Mesenchymal stem cell (in vitro differentiated cells and primary cell): ENCODE measurements around the gene HIPK2.

ENCODE experiments used
- DNase-seq: peaks from one replicate; pipeline ENCODE4 v3.0.0-alpha.2; 2013
- H2AFZ ChIP-seq: one replicate; pipeline ENCODE4 v1.6.1; 2013; ENCODE audit warnings: low read depth, mild to moderate bottlenecking, control low read depth, inconsistent platforms, low read length, moderate library complexity
- H2AK5ac ChIP-seq: 2 replicates; pipeline ENCODE4 v1.6.1; 2013; ENCODE audit warnings: low read length, moderate library complexity, mild to moderate bottlenecking, inconsistent platforms; ENCODE audit not compliant: severe bottlenecking
- H2BK120ac ChIP-seq: one replicate; pipeline ENCODE4 v1.6.1; 2013; ENCODE audit warnings: low read depth, mild to moderate bottlenecking, inconsistent platforms, low read length, moderate library complexity
- H2BK12ac ChIP-seq, 2 experiments: one replicate each; pipeline ENCODE4 v1.6.1; 2013; ENCODE audit warnings: inconsistent platforms in 2 of 2, low read length in 2 of 2, mild to moderate bottlenecking in 2 of 2, moderate library complexity in 2 of 2, control low read depth in 1 of 2
- H2BK15ac ChIP-seq: one replicate; pipeline ENCODE4 v1.6.1; 2013; ENCODE audit warnings: mild to moderate bottlenecking, low read depth, inconsistent platforms; ENCODE audit not compliant: poor library complexity, severe bottlenecking
- H2BK5ac ChIP-seq: 2 replicates; pipeline ENCODE4 v1.6.1; 2013; ENCODE audit warnings: low read depth, mild to moderate bottlenecking, low read length, control low read depth, inconsistent platforms; ENCODE audit not compliant: poor library complexity, severe bottlenecking
- H3K14ac ChIP-seq, 2 experiments: one replicate each; pipeline ENCODE4 v1.6.1; 2013; ENCODE audit warnings: inconsistent platforms in 2 of 2, low read length in 2 of 2, control low read depth in 1 of 2, mild to moderate bottlenecking in 1 of 2, moderate library complexity in 1 of 2
- H3K18ac ChIP-seq, 2 experiments: one replicate each; pipeline ENCODE4 v1.6.1; 2013; ENCODE audit warnings: inconsistent platforms in 2 of 2, low read length in 2 of 2, control low read depth in 1 of 2, low read depth in 1 of 2, mild to moderate bottlenecking in 1 of 2
- H3K23ac ChIP-seq, 2 experiments: one replicate each; pipeline ENCODE4 v1.6.1; 2013; ENCODE audit warnings: inconsistent platforms in 2 of 2, low read length in 2 of 2, mild to moderate bottlenecking in 2 of 2, moderate library complexity in 2 of 2, control low read depth in 1 of 2
- H3K27ac ChIP-seq: 2 replicates; pipeline ENCODE4 v1.5.1; 2013; ENCODE audit warnings: mild to moderate bottlenecking, moderate library complexity, low read length, control low read depth, inconsistent platforms; ENCODE audit not compliant: poor library complexity, severe bottlenecking
- H3K27me3 ChIP-seq, 2 experiments: 2 replicates each; pipeline versions ENCODE4 v1.6.1 to v1.7.0; 2013; ENCODE audit warnings: low read length in 2 of 2, mild to moderate bottlenecking in 2 of 2, moderate library complexity in 2 of 2, control low read depth in 1 of 2, inconsistent platforms in 1 of 2; ENCODE audit not compliant: control insufficient read depth in 1 of 2, insufficient read depth in 1 of 2
- H3K36me3 ChIP-seq, 2 experiments: 2 replicates each; pipeline versions ENCODE4 v1.6.1 to v1.7.0; 2013; ENCODE audit warnings: low read length in 2 of 2, control low read depth in 1 of 2, inconsistent platforms in 1 of 2, low read depth in 1 of 2, mild to moderate bottlenecking in 1 of 2; ENCODE audit not compliant: insufficient read depth in 2 of 2, control insufficient read depth in 1 of 2
- H3K4ac ChIP-seq, 2 experiments: one replicate each; pipeline ENCODE4 v1.6.1; 2013; ENCODE audit warnings: inconsistent platforms in 2 of 2, low read length in 2 of 2, mild to moderate bottlenecking in 2 of 2, moderate library complexity in 2 of 2, control low read depth in 1 of 2, low read depth in 1 of 2
- H3K4me1 ChIP-seq: 2 replicates; pipeline ENCODE4 v1.6.1; 2013; ENCODE audit warnings: low read depth, low read length, control low read depth; ENCODE audit not compliant: control insufficient read depth, insufficient read depth
- H3K4me2 ChIP-seq: 2 replicates; pipeline ENCODE4 v1.6.1; 2013; ENCODE audit warnings: low read length, mild to moderate bottlenecking, inconsistent platforms; ENCODE audit not compliant: poor library complexity, severe bottlenecking
- H3K4me3 ChIP-seq, 2 experiments: 2 replicates each; pipeline versions ENCODE4 v1.5.1 to v1.7.0; 2013; ENCODE audit warnings: low read length in 2 of 2, mild to moderate bottlenecking in 2 of 2, control low read depth in 1 of 2, low read depth in 1 of 2; ENCODE audit not compliant: insufficient read depth in 1 of 2
- H3K79me1 ChIP-seq: replicated peaks from 2 replicates; pipeline ENCODE4 v1.6.1; 2013; ENCODE audit warnings: mild to moderate bottlenecking, control low read depth, low read length, inconsistent platforms; ENCODE audit not compliant: poor library complexity, severe bottlenecking
- H3K9ac ChIP-seq: 2 replicates; pipeline ENCODE4 v1.7.0; 2013; ENCODE audit warnings: mild to moderate bottlenecking, low read length, moderate library complexity
- H3K9me3 ChIP-seq: 2 replicates; pipeline ENCODE4 v1.7.0; 2013; ENCODE audit warnings: mild to moderate bottlenecking, low read length; ENCODE audit not compliant: control insufficient read depth
- H4K8ac ChIP-seq: one replicate; pipeline ENCODE4 v1.6.1; 2013; ENCODE audit warnings: inconsistent platforms, mild to moderate bottlenecking, low read length, moderate library complexity
- H4K91ac ChIP-seq: one replicate; pipeline ENCODE4 v1.6.1; 2013; ENCODE audit warnings: mild to moderate bottlenecking, low read length, inconsistent platforms
- WGBS: methylation state at CpG from one replicate; pipeline ENCODE4 v1.1.7; 2013; ENCODE audit warnings: mixed read lengths; 5-methylcytosine and 5-hydroxymethylcytosine counted together

The HIPK2 gene

GRCh38 chr7:139568346-139568675, 209.5 kb downstream of the HIPK2 start:
- no peak for DNase-seq
- Histone ChIP-seq H3K4me3 (no peak overlapping the region), H3K27ac (no peak overlapping the region), H2AFZ (no peak overlapping the region), H2BK120ac (no peak overlapping the region), H2BK15ac (no peak overlapping the region), H3K4ac (no peak overlapping the region), H3K18ac (no peak overlapping the region), H3K9me3 (no peaks in the 10 kb centered on the region), H2BK5ac (no peak overlapping the region), H3K36me3 (peaks cover 55 to 62% of the 10 kb centered on the region in 2 experiments), H3K27me3 (no peaks in the 10 kb centered on the region), H3K4me1 (peaks cover 1% of the 10 kb centered on the region), H3K9ac (no peak overlapping the region), H2BK12ac (no peak overlapping the region), H2AK5ac (no peak overlapping the region), H3K4me2 (no peak overlapping the region), H3K23ac (no peak overlapping the region), H3K14ac (no peak overlapping the region), H4K8ac (no peak overlapping the region), H3K79me1 (peaks cover 34% of the 10 kb centered on the region), H4K91ac (no peak overlapping the region)
- 98% methylated on average over 5 of the region's 6 CpGs for WGBS

- peaks cover 32% of the 10 kb centered on the region for H3K79me1 ChIP-seq
- peaks cover 1% of the 10 kb centered on the region for H3K4me1 ChIP-seq
- H3K14ac ChIP-seq: no peak overlapping the region
- no peak overlapping the region for H3K23ac ChIP-seq
- H4K8ac ChIP-seq: no peak overlapping the region
- peaks cover 50 to 61% of the 10 kb centered on the region in 2 experiments for H3K36me3 ChIP-seq
- DNase-seq: no peak
- H3K18ac ChIP-seq: no peak overlapping the region
- no peak overlapping the region for H2AFZ ChIP-seq
- H3K4ac ChIP-seq: no peak overlapping the region
- H2BK12ac ChIP-seq: no peak overlapping the region
- H3K9ac ChIP-seq: no peak overlapping the region
- no peak overlapping the region for H2BK120ac ChIP-seq
- H2BK5ac ChIP-seq: no peak overlapping the region
- WGBS: 96% methylated on average over 14 of the region's 14 CpGs
- H3K27ac ChIP-seq: no peak overlapping the region
- no peaks in the 10 kb centered on the region for H3K9me3 ChIP-seq
- H3K27me3 ChIP-seq: no peaks in the 10 kb centered on the region
- H4K91ac ChIP-seq: no peak overlapping the region
- no peak overlapping the region for H2AK5ac ChIP-seq
- H3K4me3 ChIP-seq: no peak overlapping the region
- no peak overlapping the region for H3K4me2 ChIP-seq
- H2BK15ac ChIP-seq: no peak overlapping the region
Measured at GRCh38 chr7:139567647-139568345, 210.0 kb downstream of the HIPK2 start.

- peaks cover 30% of the 10 kb centered on the region for H3K79me1 ChIP-seq
Measured at GRCh38 chr7:139566736-139567646, 210.8 kb downstream of the HIPK2 start.

GRCh38 chr7:139566075-139566474, 211.7 kb downstream of the HIPK2 start:
- H3K4me2 ChIP-seq: no peak overlapping the region
- H3K36me3 ChIP-seq: peaks cover 41 to 52% of the 10 kb centered on the region in 2 experiments
- peak overlapping the region; percentile 52 for H4K91ac ChIP-seq
- no peak overlapping the region for H3K27ac ChIP-seq
- WGBS: 96% methylated on average over 5 of the region's 6 CpGs
- no peak overlapping the region for H3K9ac ChIP-seq
- H2AFZ ChIP-seq: no peak overlapping the region
- no peaks in the 10 kb centered on the region for H3K27me3 ChIP-seq
- H2BK5ac ChIP-seq: no peak overlapping the region
- H3K9me3 ChIP-seq: no peaks in the 10 kb centered on the region
- no peak for DNase-seq
- no peak overlapping the region for H2BK12ac ChIP-seq
- H3K4me3 ChIP-seq: no peak overlapping the region
- H3K14ac ChIP-seq: no peak overlapping the region
- H3K4ac ChIP-seq: no peak overlapping the region
- H3K4me1 ChIP-seq: peaks cover 1% of the 10 kb centered on the region
- H3K79me1 ChIP-seq: peaks cover 22% of the 10 kb centered on the region
- H3K18ac ChIP-seq: no peak overlapping the region
- no peak overlapping the region for H4K8ac ChIP-seq
- no peak overlapping the region for H2BK120ac ChIP-seq
- no peak overlapping the region for H2BK15ac ChIP-seq
- no peak overlapping the region for H3K23ac ChIP-seq
- no peak overlapping the region for H2AK5ac ChIP-seq

More at GRCh38 chr7:139566736-139567646, 210.8 kb downstream of the HIPK2 start:
- WGBS: 95% methylated on average over 12 of the region's 15 CpGs
- Histone ChIP-seq H2BK15ac (no peak overlapping the region), H3K9ac (no peak overlapping the region), H2BK5ac (no peak overlapping the region), H3K18ac (no peak overlapping the region), H2BK12ac (no peak overlapping the region), H3K27me3 (no peaks in the 10 kb centered on the region), H3K4me1 (peaks cover 1% of the 10 kb centered on the region), H3K4ac (no peak overlapping the region), H3K4me3 (no peak overlapping the region), H3K14ac (no peak overlapping the region), H3K4me2 (no peak overlapping the region), H4K91ac (no peak overlapping the region), H3K36me3 (peaks cover 49 to 60% of the 10 kb centered on the region in 2 experiments), H3K9me3 (no peaks in the 10 kb centered on the region), H3K23ac (no peak overlapping the region), H3K27ac (no peak overlapping the region), H2AK5ac (no peak overlapping the region), H2BK120ac (no peak overlapping the region), H2AFZ (no peak overlapping the region), H4K8ac (no peak overlapping the region)
- no peak for DNase-seq
